KBM-7 (cell line): ENCODE data around the gene NLRP7.
"Not testable (repeated sequence)": the region's sequence is repeated elsewhere in the genome, so short reads cannot be mapped to it uniquely, and the experiment has no call there.

Source experiments
- DNase-seq: peaks from one replicate; pipeline ENCODE4 v3.0.0-alpha.2; 2015
- in situ Hi-C: fragments of 300-500 bp; cut with MboI; formaldehyde crosslinking; loops from 2 replicates; pipeline ENCODE4 v1.14.3; 2020; ENCODE audit warnings: low sequenced_read_pairs, low pct_unique_long_range_greater_than_20kb, mixed read lengths

Gene NLRP7

GRCh38 chr19:54923276-54923675 is 24.1 kb downstream of the NLRP7 start:
- no peak for DNase-seq
- in situ Hi-C loops = no loop called here

DNA sequence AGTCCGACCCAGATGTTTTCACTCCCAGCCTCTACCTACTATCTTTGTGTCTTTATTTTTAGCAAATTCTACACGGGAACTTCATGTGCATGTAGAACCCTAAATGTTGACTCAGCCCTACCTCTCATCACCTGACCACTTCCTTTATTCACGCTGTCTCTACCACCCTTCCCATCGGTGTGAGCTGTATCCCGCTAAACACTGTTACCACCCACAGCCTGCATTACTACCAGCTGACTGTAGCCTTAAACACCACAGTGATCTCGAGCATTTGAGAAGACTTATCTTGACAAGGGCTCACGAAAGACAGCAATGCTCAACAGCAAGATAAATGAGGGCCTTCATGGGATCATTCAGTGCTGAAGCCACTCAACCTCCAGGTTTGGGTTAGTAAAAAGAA is 26.2 kb downstream of the NLRP7 start:
- in situ Hi-C loops = no loop called here
- peak; percentile 19 for DNase-seq

GRCh38 chr19:54919646-54920563 is 27.4 kb downstream of the NLRP7 start:
- in situ Hi-C loops, DNase-seq: not testable (repeated sequence)

- in situ Hi-C loops = no loop called here
- no peak for DNase-seq
These were observed 28.8 kb downstream of the NLRP7 start for GRCh38 chr19:54918499-54918898.

- in situ Hi-C loops = no loop called here
- peak; percentile 20 for DNase-seq
These were observed 30.5 kb downstream of the NLRP7 start for GRCh38 chr19:54916822-54917221.

DNA sequence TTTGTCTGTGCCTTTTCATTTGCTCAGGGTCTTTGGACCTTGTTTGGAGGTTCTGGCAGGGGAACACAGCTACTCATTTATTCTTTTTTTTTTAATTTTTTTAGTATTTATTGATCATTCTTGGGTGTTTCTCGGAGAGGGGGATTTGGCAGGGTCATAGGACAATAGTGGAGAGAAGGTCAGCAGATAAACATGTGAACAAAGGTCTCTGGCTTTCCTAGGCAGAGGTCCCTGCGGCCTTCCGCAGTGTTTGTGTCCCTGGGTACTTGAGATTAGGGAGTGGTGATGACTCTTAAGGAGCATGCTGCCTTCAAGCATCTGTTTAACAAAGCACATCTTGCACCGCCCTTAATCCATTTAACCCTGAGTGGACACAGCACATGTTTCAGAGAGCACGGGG is 39.4 kb downstream of the NLRP7 start:
- DNase-seq, in situ Hi-C loops: not testable (repeated sequence)

- in situ Hi-C loops = no loop called here
- no peak for DNase-seq
These were observed 40.5 kb downstream of the NLRP7 start for GRCh38 chr19:54906819-54907218.

DNA sequence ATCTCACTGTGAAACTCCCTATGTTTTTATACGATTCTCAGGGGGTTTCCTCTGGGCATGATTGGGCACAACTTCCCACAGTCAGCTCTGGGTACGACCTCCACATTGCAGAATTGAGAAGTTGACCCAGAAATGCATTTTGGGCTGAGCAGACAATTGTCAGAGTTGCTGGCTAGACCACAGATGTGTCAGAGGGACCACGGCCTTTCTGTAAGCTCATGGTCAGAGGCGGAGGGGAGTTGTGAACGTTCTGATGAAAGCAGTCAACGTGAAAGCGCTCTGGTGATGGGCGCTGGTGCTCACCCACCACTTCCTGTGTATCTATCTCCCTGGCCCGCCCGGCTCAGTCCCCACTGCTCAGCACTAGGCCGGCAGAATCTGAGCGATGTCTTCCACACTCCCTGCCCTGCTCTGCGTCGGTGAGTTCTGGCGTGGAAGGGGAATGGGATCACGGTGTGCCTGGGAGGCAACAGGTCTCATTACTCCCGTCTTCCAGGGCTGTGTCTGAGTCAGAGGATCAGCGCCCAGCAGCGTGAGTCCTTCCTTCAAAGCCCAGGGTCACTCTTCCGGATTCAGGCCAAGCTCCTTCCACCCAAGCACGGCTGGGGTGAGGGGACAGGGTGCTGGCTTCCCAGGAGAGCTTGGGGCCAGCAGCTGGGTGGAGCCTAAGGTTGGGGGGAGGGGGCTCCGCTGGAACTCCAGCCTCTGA is 41.4 kb downstream of the NLRP7 start, which contains the start of gene NCR1:
NCR1 (plus strand) TSS at position 346 of the 709 bp plus-strand sequence; CDS start at position 386, 40 bp downstream.
- no peak for DNase-seq
- in situ Hi-C loops = no loop called here

- in situ Hi-C loops = no loop called here
- no peak for DNase-seq
These were observed 41.9 kb downstream of the NLRP7 start for GRCh38 chr19:54905421-54905802.

- in situ Hi-C loops, DNase-seq: not testable (repeated sequence)
These were observed 43.1 kb downstream of the NLRP7 start for GRCh38 chr19:54904261-54904660.

DNA sequence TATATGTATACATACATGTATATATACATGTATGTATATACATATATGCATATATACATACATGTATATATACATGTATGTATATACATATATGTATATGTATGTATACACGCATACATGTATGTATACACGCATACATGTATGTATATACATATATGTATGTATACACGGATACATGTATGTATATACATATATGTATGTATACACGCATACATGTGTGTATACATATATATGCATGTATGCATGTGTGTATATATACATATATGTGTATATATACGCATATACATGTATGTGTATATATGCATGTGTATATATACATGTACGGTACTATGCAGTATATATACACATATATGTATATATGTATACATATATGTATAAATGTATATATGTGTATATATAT is 44.0 kb downstream of the NLRP7 start:
- no peak for DNase-seq
- in situ Hi-C loops = no loop called here

- DNase-seq = no peak
- in situ Hi-C loops = no loop called here
These were observed 45.3 kb downstream of the NLRP7 start for GRCh38 chr19:54902061-54902460.

DNA sequence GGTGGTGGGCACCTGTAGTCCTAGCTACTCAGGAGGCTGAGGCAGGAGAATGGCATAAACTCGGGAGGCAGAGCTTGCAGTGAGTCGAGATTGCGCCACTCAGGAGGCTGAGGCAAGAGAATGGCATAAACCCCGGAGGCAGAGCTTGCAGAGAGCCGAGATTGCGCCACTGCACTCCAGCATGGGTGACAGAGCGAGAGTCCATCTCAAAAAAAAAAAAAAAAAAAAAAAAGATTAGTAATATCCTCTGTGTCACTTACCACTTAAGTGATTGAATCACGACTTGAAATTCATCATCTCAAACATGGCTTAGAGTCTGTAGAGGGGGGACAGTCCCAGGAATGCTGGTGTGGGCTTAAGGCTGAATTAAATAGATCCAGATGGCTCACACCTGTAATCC is 46.2 kb downstream of the NLRP7 start:
- in situ Hi-C loops = not testable (repeated sequence)

GRCh38 chr19:54899646-54900045 is 47.7 kb downstream of the NLRP7 start:
- DNase-seq, in situ Hi-C loops: not testable (repeated sequence)

More for the DNA sequence above, 46.2 kb downstream of the NLRP7 start:
- DNase-seq = not testable (repeated sequence)

DNA sequence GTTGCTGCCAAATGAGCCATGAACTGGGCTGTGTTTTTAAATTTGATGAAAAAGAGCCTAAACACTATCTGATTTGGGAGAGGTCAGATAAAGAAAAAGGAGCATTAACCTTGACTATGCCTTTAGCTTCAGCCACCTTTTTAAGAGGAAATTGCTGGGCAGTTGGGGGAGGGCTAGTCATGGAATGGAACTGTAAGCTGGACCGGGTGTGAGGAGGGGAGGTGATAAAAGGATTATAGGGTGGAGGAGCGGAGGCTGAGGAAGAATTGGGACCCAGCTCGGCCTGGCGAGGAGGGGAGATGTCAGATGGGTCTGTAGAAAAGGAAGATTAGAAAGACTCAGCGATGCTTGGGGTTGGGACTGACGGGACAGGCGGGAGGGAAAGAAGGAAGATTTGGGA is 48.6 kb downstream of the NLRP7 start:
- in situ Hi-C loops, DNase-seq: not testable (repeated sequence)

- in situ Hi-C loops = no loop called here
- no peak for DNase-seq
These were observed 51.3 kb downstream of the NLRP7 start for GRCh38 chr19:54896036-54896435.

DNA sequence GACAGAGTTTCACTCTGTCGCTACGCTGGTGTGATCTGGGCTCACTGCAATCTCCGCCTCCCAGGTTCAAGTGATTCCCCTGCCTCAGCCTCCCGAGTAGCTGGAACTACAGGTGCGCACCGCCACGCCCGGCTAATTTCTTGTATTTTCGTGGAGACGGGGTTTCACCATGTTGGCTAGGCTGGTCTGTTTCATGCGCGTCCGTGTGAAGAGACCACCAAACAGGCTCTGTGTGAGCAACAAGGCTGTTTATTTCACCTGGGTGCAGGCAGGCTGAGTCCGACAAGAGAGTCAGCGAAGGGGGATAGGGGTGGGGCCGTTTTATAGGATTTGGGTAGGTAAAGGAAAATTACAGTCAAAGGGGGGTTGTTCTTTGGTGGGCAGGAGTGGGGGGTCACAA is 53.2 kb downstream of the NLRP7 start:
- DNase-seq, in situ Hi-C loops: not testable (repeated sequence)

- no peak for DNase-seq
- in situ Hi-C loops = no loop called here
These were observed 53.9 kb downstream of the NLRP7 start for GRCh38 chr19:54893406-54893805.

DNA sequence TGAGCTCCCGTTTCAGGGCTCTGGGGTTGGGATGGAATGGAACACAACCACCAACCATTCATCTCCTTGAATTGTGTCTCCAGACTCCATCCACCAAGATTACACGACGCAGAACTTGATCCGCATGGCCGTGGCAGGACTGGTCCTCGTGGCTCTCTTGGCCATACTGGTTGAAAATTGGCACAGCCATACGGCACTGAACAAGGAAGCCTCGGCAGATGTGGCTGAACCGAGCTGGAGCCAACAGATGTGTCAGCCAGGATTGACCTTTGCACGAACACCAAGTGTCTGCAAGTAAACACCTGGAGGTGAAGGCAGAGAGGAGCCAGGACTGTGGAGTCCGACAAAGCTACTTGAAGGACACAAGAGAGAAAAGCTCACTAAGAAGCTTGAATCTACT is 57.8 kb downstream of the NLRP7 start:
- DNase-seq = no peak

DNA sequence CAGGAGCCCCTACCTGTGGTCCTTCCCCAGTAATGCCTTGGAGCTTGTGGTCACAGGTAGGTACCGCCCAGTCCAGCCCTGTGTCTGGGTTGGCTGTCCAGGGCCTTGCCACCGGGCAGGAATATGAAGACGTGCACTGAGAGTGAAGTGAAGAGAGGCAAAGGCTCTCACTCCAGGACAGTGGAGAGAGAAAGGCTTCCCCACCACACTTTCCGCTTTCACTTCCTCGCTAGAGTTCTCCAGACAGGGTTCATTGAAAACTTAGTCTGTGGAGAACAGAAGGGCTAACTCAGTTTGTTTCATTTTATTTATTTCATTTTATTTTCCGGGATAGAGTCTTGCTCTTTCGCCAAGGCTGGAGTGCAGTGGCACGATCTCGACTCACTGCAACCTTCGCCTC is 59.1 kb downstream of the NLRP7 start:
- no peak for DNase-seq
- in situ Hi-C loops = no loop called here

More for the DNA sequence above, 57.8 kb downstream of the NLRP7 start:
- in situ Hi-C loops = no loop called here
